Liver (tissue), 9 donors: ENCODE data around the gene GRAMD4. TPM values are rescaled to one million over a fixed set of nuclear protein-coding genes. Genes with fewer than 3 reads are reported as not detected.

Experiments used
- DNase-seq: peaks from one replicate; pipeline ENCODE4 v3.0.0-alpha.2; 2017; ENCODE audit warnings: low spot score
- H3K27ac ChIP-seq, 2 donors: one replicate each; pipeline ENCODE4 v1.7.0; 2013; ENCODE audit warnings: inconsistent platforms in 2 of 2, low read length in 2 of 2, control low read depth in 1 of 2, low read depth in 1 of 2, mild to moderate bottlenecking in 1 of 2
- H3K27me3 ChIP-seq, 4 donors: one replicate each; pipeline versions ENCODE4 v1.6.1 to v1.7.0; 2013; ENCODE audit warnings: low read length in 3 of 4, inconsistent platforms in 1 of 4, mild to moderate bottlenecking in 1 of 4, moderate library complexity in 1 of 4; ENCODE audit not compliant: control insufficient read depth in 4 of 4, insufficient read depth in 4 of 4
- H3K36me3 ChIP-seq, 4 donors: one replicate each; pipeline versions ENCODE4 v1.6.1 to v1.7.0; 2013; ENCODE audit warnings: low read length in 3 of 4, mild to moderate bottlenecking in 3 of 4, low read depth in 1 of 4, moderate library complexity in 1 of 4; ENCODE audit not compliant: control insufficient read depth in 4 of 4, insufficient read depth in 3 of 4
- H3K4me1 ChIP-seq, 4 donors: one replicate each; pipeline versions ENCODE4 v1.6.1 to v1.7.0; 2013; ENCODE audit warnings: low read length in 3 of 4, mild to moderate bottlenecking in 3 of 4, moderate library complexity in 1 of 4; ENCODE audit not compliant: control insufficient read depth in 4 of 4, insufficient read depth in 4 of 4
- H3K4me3 ChIP-seq, 3 donors: one replicate each; pipeline versions ENCODE4 v1.6.1 to v1.7.0; 2013; ENCODE audit warnings: low read length in 3 of 3, control low read depth in 1 of 3, low read depth in 1 of 3, mild to moderate bottlenecking in 1 of 3
- H3K9ac ChIP-seq, 2 donors: one replicate each; pipeline ENCODE4 v1.7.0; 2013; ENCODE audit warnings: low read length in 2 of 2, mild to moderate bottlenecking in 2 of 2, moderate library complexity in 2 of 2, control low read depth in 1 of 2, low read depth in 1 of 2
- H3K9me3 ChIP-seq, 4 donors: one replicate each; pipeline versions ENCODE4 v1.6.1 to v1.7.0; 2013; ENCODE audit warnings: low read length in 3 of 4; ENCODE audit not compliant: control insufficient read depth in 4 of 4
- ATF3 ChIP-seq: IDR thresholded peaks from 2 replicates; pipeline ENCODE4 v1.6.1; 2016; ENCODE audit warnings: antibody characterized with exemption
- EGR1 ChIP-seq, 2 donors: IDR thresholded peaks; 2 replicates each; pipeline ENCODE4 v1.6.1; 2016 to 2018; ENCODE audit warnings: antibody characterized with exemption in 2 of 2, low read depth in 2 of 2
- FOXA1 ChIP-seq: IDR thresholded peaks from 2 replicates; pipeline ENCODE4 v1.6.1; 2016; ENCODE audit warnings: antibody characterized with exemption
- FOXA2 ChIP-seq: IDR thresholded peaks from 2 replicates; pipeline ENCODE4 v1.6.1; 2016; ENCODE audit warnings: antibody characterized with exemption
- GABPA ChIP-seq, 2 donors: IDR thresholded peaks in 1 of 2; conservative IDR thresholded peaks in 1 of 2; 2 replicates each; pipeline ENCODE4 v1.6.1; 2016; ENCODE audit warnings: antibody characterized with exemption in 2 of 2, mild to moderate bottlenecking in 1 of 2, moderate library complexity in 1 of 2
- HNF4A ChIP-seq, 2 donors: conservative IDR thresholded peaks; 2 replicates each; pipeline ENCODE4 v1.6.1; 2016; ENCODE audit warnings: antibody characterized with exemption in 2 of 2, mild to moderate bottlenecking in 2 of 2
- HNF4G ChIP-seq: IDR thresholded peaks from 2 replicates; pipeline ENCODE4 v1.6.1; 2016; ENCODE audit warnings: antibody characterized with exemption
- JUND ChIP-seq, 2 donors: IDR thresholded peaks; 2 replicates each; pipeline ENCODE4 v1.6.1; 2016; ENCODE audit warnings: antibody characterized with exemption in 2 of 2
- MAX ChIP-seq: IDR thresholded peaks from 2 replicates; pipeline ENCODE4 v1.6.1; 2016; ENCODE audit warnings: antibody characterized with exemption
- NR2F2 ChIP-seq: IDR thresholded peaks from 2 replicates; pipeline ENCODE4 v1.6.1; 2016; ENCODE audit warnings: antibody characterized with exemption
- RAD21 ChIP-seq, 2 donors: IDR thresholded peaks; 2 replicates each; pipeline ENCODE4 v1.6.1; 2016; ENCODE audit warnings: antibody characterized with exemption in 2 of 2, mild to moderate bottlenecking in 2 of 2
- REST ChIP-seq: IDR thresholded peaks from 2 replicates; pipeline ENCODE4 v1.6.1; 2016; ENCODE audit warnings: antibody characterized with exemption, mild to moderate bottlenecking
- SP1 ChIP-seq: IDR thresholded peaks from 2 replicates; pipeline ENCODE4 v1.6.1; 2018; ENCODE audit warnings: antibody characterized with exemption, mild to moderate bottlenecking
- YY1 ChIP-seq: IDR thresholded peaks from 2 replicates; pipeline ENCODE4 v1.6.1; 2016; ENCODE audit warnings: antibody characterized with exemption, mild to moderate bottlenecking
- WGBS: extraction: QIAGEN DNeasy Blood & Tissue Kit; methylation state at CpG from one replicate; pipeline ENCODE4 v1.1.7; 2013; 5-methylcytosine and 5-hydroxymethylcytosine counted together
- polyA plus RNA-seq, 2 donors: library from polyadenylated mRNA; stranded (reverse) in 1 of 2; unstranded in 1 of 2; fragments of 200-250 nt in 1 of 2; fragments of >200 nt in 1 of 2; fragmentation: Nextera tagmentation in 1 of 2; extraction: Ambion mirVana in 1 of 2; gene quantifications; one replicate each; pipeline versions ENCODE4 v1.2.1 to v1.2.3, GENCODE V29; 2013 to 2015
- total RNA-seq, 2 donors: library from RNA; depleted of rRNA; stranded (reverse); fragments of >200 nt; gene quantifications; one replicate each; pipeline ENCODE4 v1.2.3, GENCODE V29; 2014
- donor health status: healthy.
- donor health status: healthy.
- donor health status: healthy.
- donor health status: healthy.
- donor health status: healthy.

Gene GRAMD4
- total and polyA plus RNA-seq, 4 donors, result 2.7 to 53.5 (median 21.6) TPM

GRCh38 chr22:46587061-46587460 lies 33.1 kb upstream of the GRAMD4 start (continued):
- TF ChIP-seq NR2F2 (no peak), SP1 (no peak), RAD21 (IDR thresholded peaks at IDR 0.05) (no peak), MAX (no peak)

- Histone ChIP-seq H3K9me3 (no peaks in the 10 kb centered on the region), H3K4me1 (peaks cover 0 to under 1% (median under 1%) of the 10 kb centered on the region in 4 donors), H3K27me3 (no peaks in the 10 kb centered on the region), H3K4me3 (no peak overlapping the region), H3K27ac (no peak overlapping the region), H3K9ac (no peak overlapping the region), H3K36me3 (no peaks in the 10 kb centered on the region)
- WGBS, result 79% methylated on average over 21 of the region's 21 CpGs
- TF ChIP-seq ATF3 (no peak), EGR1 (IDR thresholded peaks at IDR 0.05; ENCODE audit: low read depth in 2 of 2) (no peak), JUND (IDR thresholded peaks at IDR 0.05) (no peak), NR2F2 (no peak), HNF4A (conservative IDR thresholded peaks at IDR 0.05) (no peak)
- DNase-seq, result no peak
Observed at GRCh38 chr22:46587492-46588278, 32.5 kb upstream of the GRAMD4 start.

- Histone ChIP-seq H3K4me1 (no peaks in the 10 kb centered on the region), H3K9ac (no peak overlapping the region), H3K9me3 (no peaks in the 10 kb centered on the region), H3K27me3 (no peaks in the 10 kb centered on the region), H3K4me3 (no peak overlapping the region), H3K27ac (no peak overlapping the region), H3K36me3 (no peaks in the 10 kb centered on the region)
- 92% methylated on average over 29 of the region's 29 CpGs for WGBS
- DNase-seq, result no peak
- TF ChIP-seq JUND (IDR thresholded peaks at IDR 0.05) (no peak), SP1 (no peak), YY1 (no peak), FOXA1 (no peak), ATF3 (no peak), GABPA (IDR thresholded peaks at IDR 0.05 in 1 of 2, conservative IDR thresholded peaks at IDR 0.05 in 1 of 2) (no peak), HNF4A (conservative IDR thresholded peaks at IDR 0.05) (no peak), HNF4G (no peak), FOXA2 (no peak), REST (no peak)
Observed at GRCh38 chr22:46588279-46589140, 31.7 kb upstream of the GRAMD4 start.
